ENCODE data around the gene DHCR24.

DHCR24 gene

DNA sequence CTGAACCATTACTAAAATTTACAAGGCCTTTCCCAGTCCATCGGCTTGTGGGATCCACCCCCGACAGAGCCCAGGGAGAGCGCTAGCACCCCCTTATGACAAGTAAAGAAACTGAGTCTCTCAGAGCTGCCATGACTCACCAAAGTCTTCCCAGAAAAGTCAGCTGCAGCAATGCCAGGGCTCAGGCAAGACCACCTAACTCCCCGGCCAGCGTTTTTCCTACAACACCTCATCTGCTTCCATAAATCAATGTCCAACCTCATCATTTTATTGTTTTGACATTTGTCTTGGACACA is 15.0 kb downstream of the DHCR24 start:
- no peaks in the 10 kb centered on the region for H3K27me3 ChIP-seq (ENCODE audit: low read depth, low read length)
- H3K27ac ChIP-seq (ENCODE audit: low read length), result no peak overlapping the region
- no peak overlapping the region for H3K4me3 ChIP-seq (ENCODE audit: low read depth in 1 of 2, low read length in 2 of 2)
- no peaks in the 10 kb centered on the region for H3K4me1 ChIP-seq (ENCODE audit: control insufficient read depth in 1 of 2, insufficient read depth in 2 of 2, low read length in 2 of 2)
- peaks cover 0 to 14% of the 10 kb centered on the region in 2 donors for H3K36me3 ChIP-seq (ENCODE audit: control insufficient read depth in 1 of 2, insufficient read depth in 2 of 2, low read length in 2 of 2)
- no peaks in the 10 kb centered on the region for H3K9me3 ChIP-seq (ENCODE audit: control insufficient read depth in 1 of 2, low read length in 2 of 2)

DNA sequence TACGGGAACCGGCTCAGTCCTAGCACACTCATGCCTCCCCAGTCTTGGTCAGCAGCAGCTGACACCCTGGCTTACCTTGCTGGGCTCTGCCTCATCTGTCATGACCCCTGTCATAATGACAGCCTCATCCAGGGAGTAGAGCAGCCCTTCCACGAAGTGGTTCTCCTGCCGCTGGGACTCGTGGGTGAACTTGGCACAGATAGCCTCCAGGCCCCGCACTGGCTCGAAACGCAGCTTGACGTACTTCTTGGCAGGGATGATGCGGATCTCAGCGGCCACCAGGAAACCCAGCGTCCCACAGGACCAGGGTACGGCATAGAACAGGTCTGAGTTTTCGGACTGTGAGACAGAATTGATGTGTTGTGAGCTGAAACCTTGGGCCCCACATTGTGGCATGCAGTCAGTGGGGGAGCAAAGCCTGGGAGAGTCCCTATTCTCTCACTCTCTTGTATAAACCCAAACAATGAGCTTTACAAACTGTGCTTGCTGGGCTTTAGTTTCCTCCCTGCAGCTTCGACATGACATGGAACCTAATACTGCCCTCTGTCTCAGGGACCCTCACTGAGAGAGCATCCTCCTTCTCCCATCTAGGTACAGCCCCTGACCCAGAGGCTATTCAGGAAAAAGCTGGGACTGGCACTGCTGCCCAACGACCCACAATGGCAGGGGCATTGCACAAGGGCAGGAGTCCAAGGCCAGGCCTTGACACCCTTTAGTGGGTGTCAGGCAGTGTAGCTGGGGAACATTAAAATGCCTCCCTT is 15.5 kb downstream of the DHCR24 start:
- H3K36me3 ChIP-seq (ENCODE audit: control insufficient read depth in 1 of 2, insufficient read depth in 2 of 2, low read length in 2 of 2), result peaks cover 0 to 14% of the 10 kb centered on the region in 2 donors
- H3K27ac ChIP-seq (ENCODE audit: low read length), result no peak overlapping the region
- no peaks in the 10 kb centered on the region for H3K9me3 ChIP-seq (ENCODE audit: control insufficient read depth in 1 of 2, low read length in 2 of 2)
- no peak overlapping the region for H3K4me3 ChIP-seq (ENCODE audit: low read depth in 1 of 2, low read length in 2 of 2)
- H3K4me1 ChIP-seq (ENCODE audit: control insufficient read depth in 1 of 2, insufficient read depth in 2 of 2, low read length in 2 of 2), result no peaks in the 10 kb centered on the region
- no peaks in the 10 kb centered on the region for H3K27me3 ChIP-seq (ENCODE audit: low read depth, low read length)

DNA sequence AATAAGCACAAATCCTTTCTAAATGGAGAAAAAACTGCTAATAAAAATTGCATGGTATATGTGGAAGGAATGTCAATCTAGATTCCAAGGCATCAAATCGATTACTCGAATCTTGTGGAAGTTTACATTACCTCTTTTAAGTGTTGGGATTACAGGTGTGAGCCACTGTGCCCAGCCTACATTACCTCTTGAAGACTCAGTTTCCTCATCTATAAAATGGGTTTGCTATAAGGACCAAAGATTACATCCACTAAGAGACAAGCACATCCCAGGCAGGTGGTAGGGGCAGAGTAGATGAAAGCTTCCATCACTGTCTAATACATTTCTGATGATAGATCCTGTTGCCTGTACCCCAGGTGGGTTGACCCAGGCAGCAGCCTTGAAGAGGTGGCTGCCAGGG is 16.1 kb downstream of the DHCR24 start:
- Histone ChIP-seq H3K4me3 (ENCODE audit: low read depth in 1 of 2, low read length in 2 of 2) (no peak overlapping the region), H3K36me3 (ENCODE audit: control insufficient read depth in 1 of 2, insufficient read depth in 2 of 2, low read length in 2 of 2) (peaks cover 0 to 14% of the 10 kb centered on the region in 2 donors), H3K9me3 (ENCODE audit: control insufficient read depth in 1 of 2, low read length in 2 of 2) (no peaks in the 10 kb centered on the region), H3K27me3 (ENCODE audit: low read depth, low read length) (no peaks in the 10 kb centered on the region), H3K27ac (ENCODE audit: low read length) (no peak overlapping the region), H3K4me1 (ENCODE audit: control insufficient read depth in 1 of 2, insufficient read depth in 2 of 2, low read length in 2 of 2) (no peaks in the 10 kb centered on the region)

DNA sequence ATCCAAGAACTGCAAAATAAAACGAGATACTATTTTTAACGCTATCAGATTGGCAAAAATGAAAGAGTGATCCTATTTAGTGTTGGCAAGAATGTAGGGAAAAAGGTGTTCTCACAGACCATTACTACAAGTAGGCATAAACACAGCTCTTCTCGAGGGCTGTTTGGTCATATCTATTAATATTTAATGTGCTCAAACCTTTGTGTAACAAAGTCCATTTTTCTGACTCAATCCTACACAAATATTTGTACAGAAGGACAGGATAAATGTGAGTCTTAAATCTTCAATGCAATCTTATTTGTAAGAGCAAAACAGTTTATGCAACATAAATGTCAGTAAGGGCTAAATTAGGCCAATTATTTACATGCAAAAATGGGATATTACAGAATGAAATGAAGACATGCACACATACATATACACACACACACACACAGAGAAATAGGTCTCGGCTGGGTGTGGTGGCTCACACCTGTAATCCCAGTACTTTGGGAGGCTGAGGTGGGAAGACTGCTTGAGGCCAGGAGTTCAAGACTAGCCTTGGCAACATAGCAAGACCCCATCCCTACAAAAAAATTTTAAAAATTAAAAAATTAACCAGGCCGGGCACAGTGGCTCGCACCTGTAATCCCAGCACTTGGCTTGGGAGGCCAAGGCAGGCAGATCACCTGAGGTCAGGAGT is 17.7 kb downstream of the DHCR24 start:
- Histone ChIP-seq H3K4me3 (ENCODE audit: low read depth in 1 of 2, low read length in 2 of 2) (no peak overlapping the region), H3K36me3 (ENCODE audit: control insufficient read depth in 1 of 2, insufficient read depth in 2 of 2, low read length in 2 of 2) (peaks cover 0 to 13% of the 10 kb centered on the region in 2 donors), H3K27ac (ENCODE audit: low read length) (no peak overlapping the region), H3K4me1 (ENCODE audit: control insufficient read depth in 1 of 2, insufficient read depth in 2 of 2, low read length in 2 of 2) (no peaks in the 10 kb centered on the region), H3K9me3 (ENCODE audit: control insufficient read depth in 1 of 2, low read length in 2 of 2) (no peaks in the 10 kb centered on the region), H3K27me3 (ENCODE audit: low read depth, low read length) (no peaks in the 10 kb centered on the region)

DNA sequence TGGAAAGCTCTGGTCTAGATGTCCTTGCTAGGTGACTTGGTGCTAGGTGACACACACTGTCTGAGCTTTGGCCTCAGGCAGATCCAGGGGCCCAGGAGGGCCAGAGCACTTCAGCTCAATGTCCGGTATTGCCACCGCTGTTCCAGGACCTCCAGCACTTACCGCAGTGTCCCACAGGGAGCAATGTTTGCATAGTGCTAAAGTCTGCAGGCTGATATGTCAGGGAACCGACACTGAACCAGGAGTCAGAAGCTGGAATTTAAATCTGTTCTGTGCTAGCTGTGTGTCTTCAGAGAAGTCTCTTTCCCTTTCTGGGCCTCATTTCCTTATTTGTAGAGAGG is 19.3 kb downstream of the DHCR24 start:
- H3K36me3 ChIP-seq (ENCODE audit: control insufficient read depth in 1 of 2, insufficient read depth in 2 of 2, low read length in 2 of 2), result peaks cover 0 to 13% of the 10 kb centered on the region in 2 donors
- H3K27me3 ChIP-seq (ENCODE audit: low read depth, low read length), result no peaks in the 10 kb centered on the region
- no peak overlapping the region for H3K4me3 ChIP-seq (ENCODE audit: low read depth in 1 of 2, low read length in 2 of 2)
- H3K27ac ChIP-seq (ENCODE audit: low read length), result no peak overlapping the region
- H3K9me3 ChIP-seq (ENCODE audit: control insufficient read depth in 1 of 2, low read length in 2 of 2), result no peaks in the 10 kb centered on the region
- H3K4me1 ChIP-seq (ENCODE audit: control insufficient read depth in 1 of 2, insufficient read depth in 2 of 2, low read length in 2 of 2), result no peaks in the 10 kb centered on the region

DNA sequence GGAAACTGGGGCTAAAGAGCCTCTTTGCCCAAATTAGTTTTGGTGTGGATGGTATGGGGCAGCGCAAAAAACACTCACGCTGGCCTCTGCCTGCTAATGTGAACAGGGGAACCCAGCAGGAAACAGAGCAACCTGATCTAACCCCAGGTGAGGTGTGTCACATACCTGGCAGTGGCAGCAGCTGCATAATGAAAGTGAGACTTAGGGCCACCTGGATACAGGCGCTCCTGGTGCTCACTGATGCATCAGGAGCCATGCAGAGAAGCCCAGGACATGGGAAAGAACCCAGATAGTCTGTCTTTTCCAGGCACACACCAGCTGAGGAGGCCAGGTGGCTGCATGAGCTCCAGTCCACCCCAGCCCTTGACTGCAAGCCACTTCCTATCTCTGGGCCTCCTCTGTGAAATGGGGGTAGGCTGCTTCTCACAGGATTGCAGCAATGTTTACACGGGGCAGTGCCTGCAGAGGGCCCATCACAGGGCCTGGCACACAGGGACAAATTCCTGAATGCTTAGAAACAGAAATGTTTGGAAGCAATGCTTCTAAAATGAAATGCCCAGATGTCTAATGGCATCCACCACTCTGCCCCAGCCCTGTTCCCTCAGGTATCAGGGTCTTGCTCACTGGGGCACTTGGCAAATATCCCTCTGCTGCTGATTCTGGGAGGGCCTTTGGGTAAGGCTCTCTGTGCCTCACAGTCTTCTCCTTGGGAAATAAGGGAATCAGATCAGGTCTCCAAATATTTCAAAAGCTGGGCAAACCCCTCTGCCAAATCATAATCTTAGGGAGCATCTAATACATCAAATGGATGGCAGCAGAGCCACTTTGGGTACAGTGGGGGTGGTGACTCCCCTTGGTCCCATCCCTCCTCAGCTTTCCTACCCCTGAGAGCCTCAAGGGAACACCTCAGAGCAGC is 19.9 kb downstream of the DHCR24 start:
- no peak overlapping the region for H3K27ac ChIP-seq (ENCODE audit: low read length)
- H3K36me3 ChIP-seq (ENCODE audit: control insufficient read depth in 1 of 2, insufficient read depth in 2 of 2, low read length in 2 of 2), result peaks cover 0 to 10% of the 10 kb centered on the region in 2 donors

DNA sequence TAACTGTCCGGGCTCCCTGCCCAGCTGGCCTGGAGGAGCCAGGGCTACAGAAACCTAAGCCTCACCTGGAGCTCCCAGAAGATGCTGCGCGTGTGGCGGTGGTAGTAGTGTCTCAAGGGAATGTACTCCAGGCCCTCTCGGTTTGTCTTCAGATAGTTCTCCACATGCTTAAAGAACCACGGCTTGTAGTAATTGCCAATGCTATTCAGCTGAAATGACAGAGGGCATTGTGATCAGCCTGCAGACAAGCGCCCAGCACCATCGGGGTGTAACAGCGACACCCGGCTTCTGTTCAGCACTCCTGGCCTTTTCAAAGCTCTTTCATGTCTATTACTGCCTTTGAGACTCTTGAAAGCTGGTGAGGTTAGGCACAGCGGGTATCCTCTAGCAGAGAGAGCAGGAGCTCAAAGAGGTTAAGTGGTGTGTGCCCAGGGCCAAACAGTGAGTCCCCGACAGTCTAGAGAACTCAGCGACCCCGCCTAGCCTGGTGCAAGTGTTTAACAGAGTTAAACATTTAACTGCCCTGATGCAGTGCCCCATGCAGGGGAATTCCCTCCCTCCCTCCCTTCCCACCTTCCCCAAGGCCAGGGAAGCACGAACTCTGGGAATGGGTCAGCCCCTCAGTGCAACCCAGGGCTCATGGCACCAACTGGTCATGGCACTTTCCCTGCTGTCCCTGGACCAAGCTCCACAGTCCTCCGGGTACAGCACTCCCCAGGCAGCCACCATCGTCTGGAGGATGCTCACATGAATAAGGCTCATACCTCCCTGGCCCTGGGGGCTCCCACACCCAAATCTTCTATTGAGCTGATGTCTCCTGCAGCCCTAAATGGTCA is 21.5 kb downstream of the DHCR24 start:
- no peaks in the 10 kb centered on the region for H3K9me3 ChIP-seq (ENCODE audit: control insufficient read depth in 1 of 2, low read length in 2 of 2)
- no peaks in the 10 kb centered on the region for H3K27me3 ChIP-seq (ENCODE audit: low read depth, low read length)
- H3K4me3 ChIP-seq (ENCODE audit: low read depth in 1 of 2, low read length in 2 of 2), result no peak overlapping the region
- no peak overlapping the region for H3K27ac ChIP-seq (ENCODE audit: low read length)
- H3K4me1 ChIP-seq (ENCODE audit: control insufficient read depth in 1 of 2, insufficient read depth in 2 of 2, low read length in 2 of 2), result no peaks in the 10 kb centered on the region
- H3K36me3 ChIP-seq (ENCODE audit: control insufficient read depth in 1 of 2, insufficient read depth in 2 of 2, low read length in 2 of 2), result peaks cover 0 to 7% of the 10 kb centered on the region in 2 donors

More for the DNA sequence above, 19.9 kb downstream of the DHCR24 start:
- H3K4me3 ChIP-seq (ENCODE audit: low read depth in 1 of 2, low read length in 2 of 2), result no peak overlapping the region
- no peaks in the 10 kb centered on the region for H3K27me3 ChIP-seq (ENCODE audit: low read depth, low read length)
- H3K9me3 ChIP-seq (ENCODE audit: control insufficient read depth in 1 of 2, low read length in 2 of 2), result no peaks in the 10 kb centered on the region
- no peaks in the 10 kb centered on the region for H3K4me1 ChIP-seq (ENCODE audit: control insufficient read depth in 1 of 2, insufficient read depth in 2 of 2, low read length in 2 of 2)

DNA sequence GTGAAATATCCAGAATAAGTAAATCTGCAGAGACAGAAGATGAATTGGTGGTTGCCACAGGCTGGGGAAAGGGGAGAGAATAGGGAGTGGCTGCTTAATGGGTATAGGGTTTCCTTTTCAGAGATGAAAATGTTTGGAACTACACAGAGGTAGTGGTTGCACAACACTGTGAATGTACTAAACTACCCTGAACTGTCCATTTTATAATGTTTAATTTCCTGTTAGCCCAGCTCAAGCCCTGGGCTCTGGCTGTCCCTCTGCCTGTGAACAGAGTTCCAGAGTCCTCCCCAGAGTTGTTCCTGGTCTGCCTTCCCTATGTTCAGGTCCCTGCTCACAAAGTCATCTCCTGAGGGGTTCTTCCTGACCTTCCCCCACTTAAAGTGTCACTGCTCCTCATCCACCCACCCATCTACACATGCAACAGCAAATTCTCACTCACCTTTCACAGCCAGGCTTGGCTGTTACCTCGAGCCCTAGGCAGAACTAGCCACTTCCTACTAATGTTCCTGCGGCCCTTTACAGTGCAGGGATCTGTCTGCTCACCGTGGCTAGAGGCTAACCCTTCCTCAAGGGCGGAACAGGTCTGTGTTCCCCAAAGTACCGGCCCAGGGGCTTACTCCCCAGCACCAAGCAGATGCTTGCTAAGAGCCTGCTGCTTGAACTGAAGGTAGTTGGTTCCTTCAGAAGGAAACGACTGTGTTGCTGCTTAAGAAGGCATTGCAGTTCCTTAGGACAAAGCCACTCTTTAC is 22.4 kb downstream of the DHCR24 start:
- Histone ChIP-seq H3K4me1 (ENCODE audit: control insufficient read depth in 1 of 2, insufficient read depth in 2 of 2, low read length in 2 of 2) (no peaks in the 10 kb centered on the region), H3K27ac (ENCODE audit: low read length) (no peak overlapping the region), H3K27me3 (ENCODE audit: low read depth, low read length) (no peaks in the 10 kb centered on the region), H3K9me3 (ENCODE audit: control insufficient read depth in 1 of 2, low read length in 2 of 2) (no peaks in the 10 kb centered on the region), H3K36me3 (ENCODE audit: control insufficient read depth in 1 of 2, insufficient read depth in 2 of 2, low read length in 2 of 2) (peaks cover 0 to 5% of the 10 kb centered on the region in 2 donors), H3K4me3 (ENCODE audit: low read depth in 1 of 2, low read length in 2 of 2) (no peak overlapping the region)

DNA sequence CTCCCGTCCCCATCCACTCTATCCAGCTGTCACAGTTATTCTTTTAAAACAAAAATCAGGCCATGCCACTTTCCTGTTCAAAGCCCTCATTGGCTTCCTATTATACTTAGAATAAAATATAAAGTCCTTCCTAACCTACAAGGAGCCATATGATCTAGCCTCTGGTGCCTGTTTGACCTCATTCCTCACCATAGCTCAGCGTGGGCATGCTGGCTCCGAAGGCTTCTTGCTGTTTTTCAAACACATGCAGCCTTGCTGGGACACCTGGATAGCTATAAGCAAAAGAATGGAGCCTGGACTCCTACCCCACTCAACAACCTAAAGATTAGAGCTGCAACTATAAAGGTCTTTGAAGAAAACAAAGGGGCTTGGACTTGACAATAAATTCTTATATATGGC is 23.7 kb downstream of the DHCR24 start:
- H3K36me3 ChIP-seq (ENCODE audit: control insufficient read depth in 1 of 2, insufficient read depth in 2 of 2, low read length in 2 of 2), result peaks cover 0 to 5% of the 10 kb centered on the region in 2 donors
- no peak overlapping the region for H3K4me3 ChIP-seq (ENCODE audit: low read depth in 1 of 2, low read length in 2 of 2)
- H3K9me3 ChIP-seq (ENCODE audit: control insufficient read depth in 1 of 2, low read length in 2 of 2), result no peaks in the 10 kb centered on the region
- no peaks in the 10 kb centered on the region for H3K27me3 ChIP-seq (ENCODE audit: low read depth, low read length)
- no peak overlapping the region for H3K27ac ChIP-seq (ENCODE audit: low read length)
- no peaks in the 10 kb centered on the region for H3K4me1 ChIP-seq (ENCODE audit: control insufficient read depth in 1 of 2, insufficient read depth in 2 of 2, low read length in 2 of 2)

DNA sequence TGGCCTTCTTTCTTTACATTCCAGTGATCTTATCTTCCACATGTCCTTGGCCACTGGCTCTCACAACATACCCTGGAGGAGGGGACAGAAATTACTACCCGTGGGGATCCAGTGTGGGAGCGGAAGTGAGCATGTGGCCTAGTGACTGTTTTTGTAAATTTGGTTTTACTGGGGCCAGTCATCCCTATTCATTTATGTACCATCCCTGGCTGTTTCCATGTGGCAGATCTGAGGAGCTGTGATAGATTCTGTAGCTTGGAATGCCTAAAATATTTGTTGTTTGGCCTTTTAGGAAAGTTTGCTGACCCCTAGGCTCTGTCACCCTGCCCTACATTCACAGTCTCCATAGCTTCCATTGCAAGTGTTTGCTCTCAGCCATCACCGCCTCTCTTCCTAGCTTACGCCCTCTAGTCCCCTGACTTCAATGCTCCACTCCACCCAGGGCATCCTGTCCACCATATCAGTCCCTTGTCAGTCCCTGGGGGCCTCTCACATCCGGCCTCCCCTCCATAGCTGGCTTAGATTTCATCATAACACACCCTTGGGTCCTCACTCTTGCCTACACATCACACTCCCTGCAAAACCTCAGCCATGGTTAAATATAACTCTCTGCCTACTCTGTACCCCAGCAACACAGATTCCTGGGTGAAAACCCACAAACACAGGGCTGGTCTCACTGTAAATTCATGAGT is 25.8 kb downstream of the DHCR24 start:
- Histone ChIP-seq H3K9me3 (ENCODE audit: control insufficient read depth in 1 of 2, low read length in 2 of 2) (no peaks in the 10 kb centered on the region), H3K27ac (ENCODE audit: low read length) (no peak overlapping the region), H3K27me3 (ENCODE audit: low read depth, low read length) (no peaks in the 10 kb centered on the region), H3K4me3 (ENCODE audit: low read depth in 1 of 2, low read length in 2 of 2) (no peak overlapping the region), H3K36me3 (ENCODE audit: control insufficient read depth in 1 of 2, insufficient read depth in 2 of 2, low read length in 2 of 2) (peaks cover 0 to 5% of the 10 kb centered on the region in 2 donors), H3K4me1 (ENCODE audit: control insufficient read depth in 1 of 2, insufficient read depth in 2 of 2, low read length in 2 of 2) (no peaks in the 10 kb centered on the region)

Data from muscle layer of duodenum (tissue), 2 donors.